ENCODE results near the gene DHX35. TPM values are rescaled to one million over a fixed set of nuclear protein-coding genes. Genes with fewer than 3 reads are reported as not detected.

Gene DHX35
- total RNA-seq, 1 experiment from 2014 or later: 15.9 TPM

- peaks cover 30% of the 10 kb centered on the region for H3K27me3 ChIP-seq (replicated peaks; ENCODE audit: insufficient read depth, low read depth, low read length, poor library complexity)
- no peak for TF ChIP-seq CTCF (conservative IDR thresholded peaks at IDR 0.05; ENCODE audit: low read depth, low read length)
- TF ChIP-seq EZH2 (IDR thresholded peaks at IDR 0.05; ENCODE audit: borderline replicate concordance, low read depth, low read length, poor library complexity, severe bottlenecking): no peak
- intact Hi-C loops (cut with micrococcal nuclease; ENCODE audit: unreplicated experiment): no loop called here
- no TSS peak for BruUV-seq (replicated peaks)
- H3K27ac ChIP-seq (ENCODE audit: low read depth, low read length, poor library complexity, severe bottlenecking): no peak overlapping the region
- H3K4me3 ChIP-seq (ENCODE audit: low read depth, low read length, poor library complexity, severe bottlenecking): no peak overlapping the region
- DNase-seq (ENCODE audit: low spot score): no peak
- H3K9me3 ChIP-seq (ENCODE audit: low read depth, low read length, poor library complexity, severe bottlenecking): no peaks in the 10 kb centered on the region
- CTCF ChIA-PET: no interaction called here
- POLR2A ChIA-PET (ENCODE audit: low non-redundant PET): no interaction called here
- no peaks in the 10 kb centered on the region for H3K4me1 ChIP-seq (ENCODE audit: insufficient read depth, low read length, poor library complexity, severe bottlenecking)
- H3K36me3 ChIP-seq (ENCODE audit: insufficient read depth, low read length, poor library complexity, severe bottlenecking): no peaks in the 10 kb centered on the region
Measured at GRCh38 chr20:38920411-38920810, 41.7 kb upstream of the DHX35 start.

GRCh38 chr20:38920851-38921250 lies 41.3 kb upstream of the DHX35 start:
- intact Hi-C loops (cut with micrococcal nuclease; ENCODE audit: unreplicated experiment): no loop called here
- ChIA-PET CTCF (no interaction called here), POLR2A (ENCODE audit: low non-redundant PET) (no interaction called here)
- no peak for TF ChIP-seq EZH2 (IDR thresholded peaks at IDR 0.05; ENCODE audit: borderline replicate concordance, low read depth, low read length, poor library complexity, severe bottlenecking)
- no peak for TF ChIP-seq CTCF (conservative IDR thresholded peaks at IDR 0.05; ENCODE audit: low read depth, low read length)
- Histone ChIP-seq H3K36me3 (ENCODE audit: insufficient read depth, low read length, poor library complexity, severe bottlenecking) (no peaks in the 10 kb centered on the region), H3K9me3 (ENCODE audit: low read depth, low read length, poor library complexity, severe bottlenecking) (no peaks in the 10 kb centered on the region), H3K27ac (ENCODE audit: low read depth, low read length, poor library complexity, severe bottlenecking) (no peak overlapping the region), H3K4me3 (ENCODE audit: low read depth, low read length, poor library complexity, severe bottlenecking) (no peak overlapping the region), H3K4me1 (ENCODE audit: insufficient read depth, low read length, poor library complexity, severe bottlenecking) (no peaks in the 10 kb centered on the region), H3K27me3 (replicated peaks; ENCODE audit: insufficient read depth, low read depth, low read length, poor library complexity) (peaks cover 30% of the 10 kb centered on the region)
- no peak for DNase-seq (ENCODE audit: low spot score)
- BruUV-seq (replicated peaks): no TSS peak

- TF ChIP-seq EZH2 (IDR thresholded peaks at IDR 0.05; ENCODE audit: borderline replicate concordance, low read depth, low read length, poor library complexity, severe bottlenecking): no peak
- no peak for TF ChIP-seq CTCF (conservative IDR thresholded peaks at IDR 0.05; ENCODE audit: low read depth, low read length)
- intact Hi-C loops (cut with micrococcal nuclease; ENCODE audit: unreplicated experiment): no loop called here
- ChIA-PET CTCF (no interaction called here), POLR2A (ENCODE audit: low non-redundant PET) (no interaction called here)
- H3K9me3 ChIP-seq (ENCODE audit: low read depth, low read length, poor library complexity, severe bottlenecking): no peaks in the 10 kb centered on the region
- peaks cover 9% of the 10 kb centered on the region for H3K4me1 ChIP-seq (ENCODE audit: insufficient read depth, low read length, poor library complexity, severe bottlenecking)
- H3K27me3 ChIP-seq (replicated peaks; ENCODE audit: insufficient read depth, low read depth, low read length, poor library complexity): peaks cover 19% of the 10 kb centered on the region
- DNase-seq (ENCODE audit: low spot score): no peak
- BruUV-seq (replicated peaks): no TSS peak
- H3K36me3 ChIP-seq (ENCODE audit: insufficient read depth, low read length, poor library complexity, severe bottlenecking): peaks cover 7% of the 10 kb centered on the region
- H3K27ac ChIP-seq (ENCODE audit: low read depth, low read length, poor library complexity, severe bottlenecking): no peak overlapping the region
- H3K4me3 ChIP-seq (ENCODE audit: low read depth, low read length, poor library complexity, severe bottlenecking): no peak overlapping the region
Measured at GRCh38 chr20:38924718-38925117, 37.4 kb upstream of the DHX35 start.

All from A673 (cell line).